ENCODE measurements around the gene UBR4. TPM values are rescaled to one million over a fixed set of nuclear protein-coding genes. Genes with fewer than 3 reads are reported as not detected.

Gene UBR4
- total and polyA plus RNA-seq, 7 donors, result 32.4 to 215 (median 73.5) TPM

DNA sequence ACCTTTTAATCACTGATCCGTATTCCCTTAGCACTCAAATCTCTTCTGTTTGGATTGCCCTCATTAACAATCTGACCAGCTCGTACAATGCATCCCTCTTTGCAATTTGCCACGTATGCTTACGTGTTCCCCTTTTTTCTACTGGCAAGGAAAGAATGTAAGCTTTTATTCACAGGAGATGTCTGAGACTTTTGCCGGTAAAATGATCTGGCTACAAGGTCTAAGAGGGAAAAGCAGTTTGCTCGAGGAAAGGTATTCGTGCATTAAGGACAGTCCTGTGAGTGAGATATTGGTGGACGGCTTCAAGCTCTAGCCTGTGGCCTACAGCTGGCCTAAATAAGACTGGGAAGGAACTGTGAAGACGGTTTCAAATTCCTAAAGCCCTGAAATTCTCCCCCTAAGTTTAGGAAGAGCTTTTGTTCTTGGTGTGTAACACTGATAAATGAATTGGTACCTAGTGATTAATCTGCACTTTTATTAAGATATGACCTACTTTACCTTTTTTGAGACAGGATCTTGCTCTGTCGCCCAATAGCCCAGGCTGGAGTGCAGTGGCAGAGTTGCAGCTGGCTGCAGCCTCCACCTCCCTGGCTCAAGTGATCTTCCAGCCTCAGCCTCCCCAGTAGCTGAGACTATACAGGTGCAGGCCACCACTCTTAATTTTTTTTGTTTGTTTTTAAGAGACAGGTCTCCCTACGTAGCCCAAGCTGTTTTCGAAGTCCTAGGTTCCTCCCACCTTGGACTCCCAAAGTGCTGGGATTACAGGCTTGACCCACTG is 895 bp upstream of the UBR4 start:
- Histone ChIP-seq H3K4me1 (peaks cover 0 to 52% (median 44%) of the 10 kb centered on the region in 4 donors), H3K36me3 (no peaks in the 10 kb centered on the region)
- intact Hi-C loops (cut with DNase I), result loop anchor here (1.0 to 10.0 kb wide), 2 partner anchors 30 to 306 kb away; partner anchors contain the start of gene ALDH4A1

GRCh38 chr1:19209439-19209989 is 552 bp downstream of the UBR4 start:
- TF ChIP-seq EP300 (IDR thresholded peaks at IDR 0.05) (no peak), POLR2AphosphoS5 (IDR thresholded peaks at IDR 0.05) (no peak), CTCF (IDR thresholded peaks at IDR 0.05) (no peak), POLR2A (IDR thresholded peaks at IDR 0.05) (no peak)
- WGBS, 2 donors, result 0 to 1% methylated on average over 28 of the region's 28 CpGs
- Histone ChIP-seq H3K4me1 (peaks cover 0 to 66% (median 54%) of the 10 kb centered on the region in 4 donors), H3K27me3 (no peaks in the 10 kb centered on the region), H3K9me3 (no peaks in the 10 kb centered on the region), H3K27ac (peak overlapping the region; percentile 95 to 98 (median 96)), H3K4me3 (peak overlapping the region; percentile 67 to 94 (median 84)), H3K36me3 (no peaks in the 10 kb centered on the region)
- peak; percentile 71 for DNase-seq
- intact Hi-C loops (cut with DNase I), result loop anchor here (10.0 kb wide), 1 partner anchor 975 kb away; the partner anchor contains the start of genes PLA2G2C and UBXN10

More for the DNA sequence above, 895 bp upstream of the UBR4 start:
- no peaks in the 10 kb centered on the region for H3K27me3 ChIP-seq
- H3K9me3 ChIP-seq, result no peaks in the 10 kb centered on the region
- no peak for DNase-seq
- no peak for TF ChIP-seq CTCF (IDR thresholded peaks at IDR 0.05)
- no peak for TF ChIP-seq POLR2A (IDR thresholded peaks at IDR 0.05)
- TF ChIP-seq EP300 (IDR thresholded peaks at IDR 0.05), result no peak
- TF ChIP-seq POLR2AphosphoS5 (IDR thresholded peaks at IDR 0.05), result no peak
- 13 to 21% methylated on average over 12 of the region's 12 CpGs for WGBS, 2 donors
- peak overlapping the region; percentile 67 to 94 (median 84) for H3K4me3 ChIP-seq
- peak overlapping the region; percentile 95 to 98 (median 96) for H3K27ac ChIP-seq

- peak overlapping the region; percentile 95 to 98 (median 96) for H3K27ac ChIP-seq
- peaks cover 0 to 73% (median 58%) of the 10 kb centered on the region in 4 donors for H3K4me1 ChIP-seq
- 27 to 31% methylated on average over 8 of the region's 8 CpGs for WGBS, 2 donors
- no peaks in the 10 kb centered on the region for H3K27me3 ChIP-seq
- H3K9me3 ChIP-seq, result no peaks in the 10 kb centered on the region
- DNase-seq, result no peak
- H3K36me3 ChIP-seq, result no peaks in the 10 kb centered on the region
- peak overlapping the region; percentile 67 to 94 (median 84) for H3K4me3 ChIP-seq
- TF ChIP-seq POLR2AphosphoS5 (IDR thresholded peaks at IDR 0.05) (peak in 1 of 4 donors; percentile 46), EP300 (IDR thresholded peaks at IDR 0.05) (no peak)
- intact Hi-C loops (cut with DNase I), result loop anchor here (10.0 kb wide), 1 partner anchor 976 kb away; the partner anchor contains the start of genes PLA2G2C and UBXN10
These were observed 1.2 kb downstream of the UBR4 start for GRCh38 chr1:19208710-19209438.

DNA sequence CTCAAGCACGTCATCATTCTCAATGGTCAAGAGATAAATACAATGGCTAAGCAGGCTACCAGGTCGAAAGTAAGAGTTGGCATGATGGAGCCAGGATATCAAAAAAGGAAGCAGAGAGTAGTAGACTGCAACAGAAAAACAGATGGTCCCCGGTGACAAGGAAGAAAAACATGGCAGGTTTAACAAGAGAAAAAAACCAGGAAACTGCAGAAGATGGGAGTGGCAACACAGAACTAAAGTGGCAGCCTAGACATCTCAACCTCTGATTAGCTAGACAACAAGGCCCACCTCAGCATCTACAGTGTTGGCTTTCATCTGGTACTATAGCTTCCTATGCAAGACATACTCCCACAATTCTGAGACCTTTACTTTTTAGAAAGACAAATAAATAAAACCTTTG is 3.1 kb downstream of the UBR4 start:
- Histone ChIP-seq H3K27ac (peak overlapping the region; percentile 18 to 98 (median 95)), H3K4me1 (peaks cover 0 to 87% (median 76%) of the 10 kb centered on the region in 4 donors)
- intact Hi-C loops (cut with DNase I), result loop anchor here (10.0 kb wide), 1 partner anchor 978 kb away; the partner anchor contains the start of genes PLA2G2C and UBXN10

More for the DNA sequence above, 3.1 kb downstream of the UBR4 start:
- H3K27me3 ChIP-seq, result no peaks in the 10 kb centered on the region
- TF ChIP-seq EP300 (IDR thresholded peaks at IDR 0.05) (no peak), CTCF (IDR thresholded peaks at IDR 0.05) (no peak), POLR2A (IDR thresholded peaks at IDR 0.05) (no peak), POLR2AphosphoS5 (IDR thresholded peaks at IDR 0.05) (no peak)
- H3K9me3 ChIP-seq, result no peaks in the 10 kb centered on the region
- H3K36me3 ChIP-seq, result no peaks in the 10 kb centered on the region
- no peak overlapping the region for H3K4me3 ChIP-seq
- no peak for DNase-seq
- WGBS, 2 donors, result 55 to 59% methylated on average over 3 of the region's 3 CpGs

Measured in sigmoid colon (tissue), 7 donors.